ENCODE data around the gene KCNAB3. TPM values are rescaled to one million over a fixed set of nuclear protein-coding genes. Genes with fewer than 3 reads are reported as not detected.

Gene KCNAB3
- total and polyA plus RNA-seq, 2 donors from 2014 or later: 0.71 to 3.9 TPM

DNA sequence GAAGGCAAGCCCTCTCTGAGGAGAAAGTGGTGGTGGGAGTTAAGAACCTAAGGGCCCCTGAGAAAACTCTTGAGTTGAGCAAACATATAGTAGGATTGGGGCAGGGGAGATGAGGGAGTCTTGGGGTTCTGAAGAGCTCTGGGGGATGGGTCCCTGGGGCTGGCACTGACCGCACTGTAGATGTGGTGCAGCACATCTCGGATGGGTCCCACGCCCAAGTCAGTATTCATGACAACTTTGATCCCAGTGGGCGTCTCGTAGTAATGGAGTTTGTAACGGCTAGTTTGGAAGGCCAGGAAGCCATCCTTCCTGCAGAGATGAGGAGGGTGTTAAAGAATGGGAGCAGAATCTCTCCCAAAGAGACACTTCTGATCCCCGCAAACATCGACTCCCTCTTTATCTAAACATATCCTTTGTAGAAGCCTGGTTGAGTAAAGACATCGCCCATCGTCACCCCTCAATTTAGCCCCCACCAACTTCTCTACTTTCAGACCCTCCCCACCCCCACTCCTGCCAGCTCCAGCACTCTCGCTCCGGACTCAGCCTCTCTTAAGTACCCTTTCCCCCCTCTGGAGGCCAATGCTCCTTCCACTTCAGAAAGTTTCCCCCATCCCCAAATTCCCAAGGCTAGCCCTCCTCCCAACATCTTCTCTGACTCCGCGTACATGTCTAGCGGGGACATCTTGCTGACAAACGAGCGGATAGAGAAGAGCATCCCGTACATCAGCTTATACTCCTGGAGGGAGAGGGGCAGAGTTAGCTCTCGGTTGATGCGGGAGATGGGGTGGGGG is 1.4 kb upstream of the KCNAB3 start:
- DNase-seq (peak in 1 of 5 donors; percentile 20), FAIRE-seq (no peak)
- peaks cover 0 to 3% (median 3%) of the 10 kb centered on the region in 3 donors for H3K36me3 ChIP-seq (ENCODE audit: control insufficient read depth in 2 of 3, insufficient read depth in 3 of 3, low read length in 3 of 3)
- peaks cover 0 to 19% (median 8%) of the 10 kb centered on the region in 3 donors for H3K4me1 ChIP-seq (ENCODE audit: control insufficient read depth in 2 of 3, insufficient read depth in 2 of 3, low read depth in 1 of 3, low read length in 3 of 3)
- no peaks in the 10 kb centered on the region for H3K9me3 ChIP-seq (ENCODE audit: control insufficient read depth in 2 of 3, insufficient read depth in 1 of 3, low read length in 3 of 3)
- H3K27me3 ChIP-seq (ENCODE audit: control insufficient read depth, insufficient read depth, low read length): no peaks in the 10 kb centered on the region
- intact Hi-C loops (cut with DNase I): no loop called here
- H3K9ac ChIP-seq (ENCODE audit: low read length in 3 of 3): peak overlapping the region; percentile 49 to 73 (median 70)
- H3K27ac ChIP-seq (ENCODE audit: low read depth in 2 of 2, low read length in 2 of 2): peak overlapping the region in 1 of 2 donors; percentile 82
- H3K4me3 ChIP-seq (ENCODE audit: low read length in 3 of 3): peak overlapping the region; percentile 88 to 99 (median 92)
- TF ChIP-seq, protein P1, sequence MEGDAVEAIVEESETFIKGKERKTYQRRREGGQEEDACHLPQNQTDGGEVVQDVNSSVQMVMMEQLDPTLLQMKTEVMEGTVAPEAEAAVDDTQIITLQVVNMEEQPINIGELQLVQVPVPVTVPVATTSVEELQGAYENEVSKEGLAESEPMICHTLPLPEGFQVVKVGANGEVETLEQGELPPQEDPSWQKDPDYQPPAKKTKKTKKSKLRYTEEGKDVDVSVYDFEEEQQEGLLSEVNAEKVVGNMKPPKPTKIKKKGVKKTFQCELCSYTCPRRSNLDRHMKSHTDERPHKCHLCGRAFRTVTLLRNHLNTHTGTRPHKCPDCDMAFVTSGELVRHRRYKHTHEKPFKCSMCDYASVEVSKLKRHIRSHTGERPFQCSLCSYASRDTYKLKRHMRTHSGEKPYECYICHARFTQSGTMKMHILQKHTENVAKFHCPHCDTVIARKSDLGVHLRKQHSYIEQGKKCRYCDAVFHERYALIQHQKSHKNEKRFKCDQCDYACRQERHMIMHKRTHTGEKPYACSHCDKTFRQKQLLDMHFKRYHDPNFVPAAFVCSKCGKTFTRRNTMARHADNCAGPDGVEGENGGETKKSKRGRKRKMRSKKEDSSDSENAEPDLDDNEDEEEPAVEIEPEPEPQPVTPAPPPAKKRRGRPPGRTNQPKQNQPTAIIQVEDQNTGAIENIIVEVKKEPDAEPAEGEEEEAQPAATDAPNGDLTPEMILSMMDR (IDR thresholded peaks at IDR 0.05; ENCODE audit: borderline replicate concordance, extremely low read depth, insufficient read depth): no peak

DNA sequence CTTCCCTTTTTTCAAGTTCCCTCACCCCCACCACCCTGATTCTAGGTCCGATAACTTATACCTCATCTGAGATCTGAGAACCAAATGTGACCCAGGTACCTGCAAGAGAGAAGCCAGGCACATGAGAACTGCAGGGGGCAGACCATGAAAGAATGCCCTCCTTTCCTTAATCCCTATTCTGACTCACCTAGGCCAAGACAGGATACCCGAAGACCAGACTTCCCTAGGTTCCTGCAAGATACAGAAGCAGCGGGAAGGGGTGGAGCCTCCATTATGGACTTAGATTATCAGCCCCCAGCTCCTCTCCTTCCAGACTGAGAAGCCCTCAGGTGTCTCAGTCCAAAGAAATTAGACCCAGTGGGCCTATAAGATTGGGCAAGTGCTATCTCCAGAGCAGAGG is 2.1 kb downstream of the KCNAB3 start:
- no peaks in the 10 kb centered on the region for H3K9me3 ChIP-seq (ENCODE audit: control insufficient read depth in 2 of 3, insufficient read depth in 1 of 3, low read length in 3 of 3)
- H3K36me3 ChIP-seq (ENCODE audit: control insufficient read depth in 2 of 3, insufficient read depth in 3 of 3, low read length in 3 of 3): no peaks in the 10 kb centered on the region
- no peaks in the 10 kb centered on the region for H3K27me3 ChIP-seq (ENCODE audit: control insufficient read depth, insufficient read depth, low read length)
- no peak overlapping the region for H3K4me3 ChIP-seq (ENCODE audit: low read length in 3 of 3)
- H3K9ac ChIP-seq (ENCODE audit: low read length in 3 of 3): no peak overlapping the region
- DNase-seq (no peak), FAIRE-seq (no peak)
- TF ChIP-seq, protein P1 (IDR thresholded peaks at IDR 0.05; ENCODE audit: borderline replicate concordance, extremely low read depth, insufficient read depth): no peak
- peaks cover under 1 to 14% (median 6%) of the 10 kb centered on the region in 3 donors for H3K4me1 ChIP-seq (ENCODE audit: control insufficient read depth in 2 of 3, insufficient read depth in 2 of 3, low read depth in 1 of 3, low read length in 3 of 3)
- intact Hi-C loops (cut with DNase I): no loop called here
- no peak overlapping the region for H3K27ac ChIP-seq (ENCODE audit: low read depth in 2 of 2, low read length in 2 of 2)

DNA sequence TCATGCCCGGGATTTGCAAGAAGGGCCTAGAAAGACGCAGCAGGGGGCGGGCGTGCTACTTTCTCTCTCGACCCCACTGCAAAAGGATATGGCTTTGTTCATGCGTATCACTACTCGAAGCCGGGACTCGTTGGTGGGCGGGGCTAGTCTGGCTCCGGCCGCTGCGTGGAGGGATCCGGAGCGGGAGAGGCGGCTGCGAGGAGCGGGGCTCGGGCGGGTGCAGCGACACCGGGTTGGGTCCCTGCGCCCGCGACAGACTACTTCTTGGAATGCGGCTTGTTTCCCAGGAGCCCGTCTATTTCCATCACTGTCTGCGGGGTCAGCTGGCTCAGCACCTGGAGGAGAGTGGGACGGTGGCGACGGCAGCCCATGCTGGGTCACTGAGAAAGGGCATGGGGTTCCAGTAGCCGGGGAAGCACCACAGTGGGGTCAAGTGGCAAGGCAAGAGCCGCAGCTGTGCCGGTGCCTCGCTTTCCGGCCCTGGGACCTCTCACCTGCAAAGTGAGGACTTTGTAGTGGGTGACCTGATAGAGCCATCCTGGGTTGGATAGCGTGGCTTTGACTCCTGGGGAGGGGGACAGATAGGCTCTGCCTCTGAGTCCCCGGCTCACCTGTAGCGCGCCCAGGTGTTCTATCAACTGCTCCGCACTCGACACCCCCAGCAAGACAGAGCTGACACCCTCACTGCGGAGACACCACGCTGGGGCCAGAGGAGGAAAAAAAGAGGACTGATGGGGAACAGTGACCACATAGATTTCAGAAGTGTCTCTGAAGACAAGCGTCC is 6.6 kb downstream of the KCNAB3 start:
- peak overlapping the region; percentile 48 to 67 (median 65) for H3K4me3 ChIP-seq (ENCODE audit: low read length in 3 of 3)
- peak overlapping the region; percentile 9 to 79 for H3K27ac ChIP-seq (ENCODE audit: low read depth in 2 of 2, low read length in 2 of 2)
- DNase-seq (peak; percentile 93 to 97 (median 95)), FAIRE-seq (no peak)
- no peaks in the 10 kb centered on the region for H3K9me3 ChIP-seq (ENCODE audit: control insufficient read depth in 2 of 3, insufficient read depth in 1 of 3, low read length in 3 of 3)
- intact Hi-C loops (cut with DNase I): no loop called here
- no peaks in the 10 kb centered on the region for H3K27me3 ChIP-seq (ENCODE audit: control insufficient read depth, insufficient read depth, low read length)
- no peaks in the 10 kb centered on the region for H3K36me3 ChIP-seq (ENCODE audit: control insufficient read depth in 2 of 3, insufficient read depth in 3 of 3, low read length in 3 of 3)
- peak overlapping the region; percentile 53 to 87 (median 69) for H3K9ac ChIP-seq (ENCODE audit: low read length in 3 of 3)
- TF ChIP-seq, protein P1 (IDR thresholded peaks at IDR 0.05; ENCODE audit: borderline replicate concordance, extremely low read depth, insufficient read depth): no peak
- peaks cover 4 to 7% (median 4%) of the 10 kb centered on the region in 3 donors for H3K4me1 ChIP-seq (ENCODE audit: control insufficient read depth in 2 of 3, insufficient read depth in 2 of 3, low read depth in 1 of 3, low read length in 3 of 3)
